HG02642 (cell line): ENCODE measurements around the gene TMEM79.
"Not testable (repeated sequence)": the region's sequence is repeated elsewhere in the genome, so short reads cannot be mapped to it uniquely, and the experiment has no call there.

ENCODE experiments used
- ATAC-seq: cut with Tn5 transposase; IDR thresholded peaks from one replicate; pipeline ENCODE4 v1.9.1; 2021; ENCODE audit warnings: mild to moderate bottlenecking; ENCODE audit not compliant: unreplicated experiment, poor library complexity

TMEM79 gene

GRCh38 chr1:156295391-156295947 lies 11.3 kb downstream of the TMEM79 start, which contains the start of gene GLMP:
TSS of gene GLMP (minus strand) at chr1:156295679. CDS start at chr1:156295645, 34 bp downstream.
- peak; percentile 52 for ATAC-seq

GRCh38 chr1:156298852-156299357 lies 14.8 kb downstream of the TMEM79 start, which contains the start of gene VHLL:
TSS of gene VHLL (minus strand) at chr1:156299307. CDS start at chr1:156299189, 118 bp downstream.
- ATAC-seq: no peak

- no peak for ATAC-seq
Observed at GRCh38 chr1:156303241-156303640, 19.1 kb downstream of the TMEM79 start.

- ATAC-seq: no peak
Observed at GRCh38 chr1:156305215-156305614, 21.1 kb downstream of the TMEM79 start.

GRCh38 chr1:156308078-156308477 lies 24.0 kb downstream of the TMEM79 start:
- no peak for ATAC-seq

- no peak for ATAC-seq
Observed at GRCh38 chr1:156310962-156311361, 26.8 kb downstream of the TMEM79 start.

GRCh38 chr1:156316909-156317308 lies 32.8 kb downstream of the TMEM79 start:
- no peak for ATAC-seq

- ATAC-seq: no peak
Observed at GRCh38 chr1:156319664-156320063, 35.5 kb downstream of the TMEM79 start.

- no peak for ATAC-seq
Observed at GRCh38 chr1:156320560-156320959, 36.4 kb downstream of the TMEM79 start.

GRCh38 chr1:156323179-156323578 lies 39.1 kb downstream of the TMEM79 start:
- not testable (repeated sequence) for ATAC-seq

GRCh38 chr1:156336242-156336641 lies 52.1 kb downstream of the TMEM79 start:
- no peak for ATAC-seq

- no peak for ATAC-seq
Observed at GRCh38 chr1:156337052-156337887, 53.1 kb downstream of the TMEM79 start.

GRCh38 chr1:156337888-156338179 lies 53.7 kb downstream of the TMEM79 start:
- ATAC-seq: no peak

GRCh38 chr1:156338180-156338976 lies 54.3 kb downstream of the TMEM79 start, which contains the start of the genes CCT3 and TSACC:
TSS of gene CCT3 (minus strand) at chr1:156338292. CDS start at chr1:156338184, 108 bp downstream.
TSS of gene TSACC (plus strand) at chr1:156338526. CDS start at chr1:156339758, 1,232 bp downstream.
- peak; percentile 95 for ATAC-seq
